Mammary epithelial cell (primary cell): ENCODE results near the gene RSRC1.

Experiments
- EZH2 ChIP-seq: IDR thresholded peaks from 2 replicates; pipeline ENCODE4 v1.6.1; 2012; ENCODE audit warnings: low read length, inconsistent platforms, borderline replicate concordance
- TF ChIP-seq, protein P1 (sequence below), 2 donors: IDR thresholded peaks in 1 of 2; conservative IDR thresholded peaks in 1 of 2; 2 replicates each; pipeline ENCODE4 v1.5.1; 2011 to 2012; ENCODE audit warnings: inconsistent platforms in 2 of 2, low read length in 2 of 2, mild to moderate bottlenecking in 2 of 2, control low read depth in 1 of 2, low read depth in 1 of 2; ENCODE audit not compliant: insufficient read depth in 1 of 2; ENCODE audit errors: extremely low read depth in 1 of 2

DNA sequence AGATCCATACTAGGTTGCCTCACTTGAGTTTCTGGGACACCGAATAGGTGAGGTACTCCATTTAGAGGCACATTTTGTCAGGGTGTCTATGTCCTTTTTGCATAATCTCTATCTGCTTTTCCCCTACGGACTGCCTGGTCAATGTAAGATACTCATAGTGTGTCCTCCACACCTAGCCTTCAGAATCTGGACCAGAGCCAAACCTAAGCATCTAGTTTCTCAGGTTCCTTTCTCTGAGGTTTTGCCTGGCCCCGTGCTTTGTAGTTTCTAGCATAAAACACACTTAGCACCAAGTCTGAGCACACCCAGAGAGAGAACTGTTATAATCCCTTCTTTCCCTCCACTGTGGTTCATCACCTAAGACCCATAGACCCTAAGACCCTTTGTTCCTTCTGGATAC is 355.2 kb downstream of the RSRC1 start:
- TF ChIP-seq, protein P1, sequence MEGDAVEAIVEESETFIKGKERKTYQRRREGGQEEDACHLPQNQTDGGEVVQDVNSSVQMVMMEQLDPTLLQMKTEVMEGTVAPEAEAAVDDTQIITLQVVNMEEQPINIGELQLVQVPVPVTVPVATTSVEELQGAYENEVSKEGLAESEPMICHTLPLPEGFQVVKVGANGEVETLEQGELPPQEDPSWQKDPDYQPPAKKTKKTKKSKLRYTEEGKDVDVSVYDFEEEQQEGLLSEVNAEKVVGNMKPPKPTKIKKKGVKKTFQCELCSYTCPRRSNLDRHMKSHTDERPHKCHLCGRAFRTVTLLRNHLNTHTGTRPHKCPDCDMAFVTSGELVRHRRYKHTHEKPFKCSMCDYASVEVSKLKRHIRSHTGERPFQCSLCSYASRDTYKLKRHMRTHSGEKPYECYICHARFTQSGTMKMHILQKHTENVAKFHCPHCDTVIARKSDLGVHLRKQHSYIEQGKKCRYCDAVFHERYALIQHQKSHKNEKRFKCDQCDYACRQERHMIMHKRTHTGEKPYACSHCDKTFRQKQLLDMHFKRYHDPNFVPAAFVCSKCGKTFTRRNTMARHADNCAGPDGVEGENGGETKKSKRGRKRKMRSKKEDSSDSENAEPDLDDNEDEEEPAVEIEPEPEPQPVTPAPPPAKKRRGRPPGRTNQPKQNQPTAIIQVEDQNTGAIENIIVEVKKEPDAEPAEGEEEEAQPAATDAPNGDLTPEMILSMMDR (conservative IDR thresholded peaks at IDR 0.05 in 1 of 2, IDR thresholded peaks at IDR 0.05 in 1 of 2; ENCODE audit: extremely low read depth in 1 of 2, insufficient read depth in 1 of 2, low read depth in 1 of 2, low read length in 2 of 2) = no peak
- TF ChIP-seq EZH2 = no peak
